GM23338 (cell line): Measurements from ENCODE around the gene GRM6. TPM values are rescaled to one million over a fixed set of nuclear protein-coding genes. Genes with fewer than 3 reads are reported as not detected.

Experiments used
- ATAC-seq: fragments of 200-7000 bp; cut with Tn5 transposase; 3 replicates; pipeline ENCODE4 v1.9.1; 2020
- DNase-seq: peaks from one replicate; pipeline ENCODE4 v3.0.0-alpha.2; 2015; ENCODE audit warnings: low spot score
- H2AFZ ChIP-seq: fragments of 200-600 bp; sonication (generic); 2 replicates; pipeline ENCODE4 v1.8.0; 2016; ENCODE audit warnings: antibody characterized with exemption, mild to moderate bottlenecking, moderate library complexity
- H3F3A ChIP-seq: fragments of 200-600 bp; sonication (generic); replicated peaks from 2 replicates; pipeline ENCODE4 v1.8.0; 2017; ENCODE audit warnings: antibody characterized with exemption, mixed run types, low read depth
- H3K27ac ChIP-seq: fragments of 200-600 bp; sonication (generic); 2 replicates; pipeline ENCODE4 v1.6.1; 2016; ENCODE audit warnings: low read depth
- H3K27me3 ChIP-seq: fragments of 200-600 bp; sonication (generic); 2 replicates; pipeline ENCODE4 v1.8.0; 2016; ENCODE audit warnings: mild to moderate bottlenecking, mixed run types, moderate library complexity; ENCODE audit not compliant: insufficient read depth
- H3K36me3 ChIP-seq: fragments of 200-600 bp; sonication (generic); 2 replicates; pipeline ENCODE4 v1.8.0; 2016; ENCODE audit warnings: mild to moderate bottlenecking; ENCODE audit not compliant: insufficient read depth
- H3K4me1 ChIP-seq: fragments of 200-600 bp; sonication (generic); 2 replicates; pipeline ENCODE4 v1.8.0; 2016; ENCODE audit warnings: mild to moderate bottlenecking, moderate library complexity; ENCODE audit not compliant: insufficient read depth
- H3K4me2 ChIP-seq: fragments of 200-600 bp; sonication (generic); 2 replicates; pipeline ENCODE4 v1.7.1; 2017; ENCODE audit warnings: mixed run types
- H3K4me3 ChIP-seq: fragments of 200-600 bp; sonication (generic); 2 replicates; pipeline ENCODE4 v1.6.1; 2016; ENCODE audit warnings: mixed run types
- H3K79me2 ChIP-seq: fragments of 200-600 bp; sonication (generic); replicated peaks from 2 replicates; pipeline ENCODE4 v1.8.0; 2017; ENCODE audit warnings: mild to moderate bottlenecking; ENCODE audit not compliant: insufficient read depth
- H3K9me2 ChIP-seq: fragments of 200-600 bp; sonication (generic); 2 replicates; pipeline ENCODE4 v1.8.0; 2017; ENCODE audit not compliant: insufficient read depth
- H4K20me1 ChIP-seq: fragments of 200-600 bp; sonication (generic); replicated peaks from 2 replicates; pipeline ENCODE4 v1.8.0; 2017; ENCODE audit warnings: mild to moderate bottlenecking; ENCODE audit not compliant: insufficient read depth
- H3K27ac Mint-ChIP-seq: 2 replicates; pipeline ENCODE4 v1.8.0; 2020; ENCODE audit warnings: inconsistent platforms, mild to moderate bottlenecking, moderate library complexity, mixed read lengths
- H3K27me3 Mint-ChIP-seq: 3 replicates; pipeline ENCODE4 v1.8.0; 2022; ENCODE audit warnings: low read depth, mild to moderate bottlenecking, moderate library complexity, mixed read lengths, inconsistent platforms; ENCODE audit not compliant: insufficient read depth, poor library complexity
- H3K36me3 Mint-ChIP-seq: 3 replicates; pipeline ENCODE4 v1.8.0; 2021; ENCODE audit warnings: low read depth, mild to moderate bottlenecking, inconsistent platforms, moderate library complexity, mixed read lengths
- H3K4me1 Mint-ChIP-seq: 3 replicates; pipeline ENCODE4 v1.8.0; 2020; ENCODE audit warnings: mild to moderate bottlenecking, inconsistent platforms, mixed read lengths
- H3K4me3 Mint-ChIP-seq: 3 replicates; pipeline ENCODE4 v1.8.0; 2021; ENCODE audit warnings: moderate library complexity, mild to moderate bottlenecking, inconsistent platforms, mixed read lengths
- H3K9me3 Mint-ChIP-seq: 3 replicates; pipeline ENCODE4 v1.8.0; 2020; ENCODE audit warnings: moderate library complexity, mild to moderate bottlenecking, inconsistent platforms, mixed read lengths
- CREB1 ChIP-seq: fragments of 250-450 bp; sonication (Bioruptor Pico); IDR thresholded peaks from 2 replicates; pipeline ENCODE4 v1.5.0; 2020; ENCODE audit warnings: low read depth, mild to moderate bottlenecking, moderate library complexity
- CTCF ChIP-seq, 2 experiments: fragments of 200-600 bp in 1 of 2; sonication (generic) in 1 of 2; conservative IDR thresholded peaks; 2 replicates each; pipeline versions ENCODE4 v1.5.1 to v1.6.1; 2016 to 2017; ENCODE audit warnings: antibody characterized with exemption in 2 of 2, low read depth in 2 of 2, mild to moderate bottlenecking in 2 of 2, moderate library complexity in 1 of 2
- EZH2 ChIP-seq: fragments of 200-600 bp; sonication (generic); IDR thresholded peaks from one replicate; pipeline ENCODE4 v1.8.0; 2017; ENCODE audit warnings: antibody characterized with exemption, mild to moderate bottlenecking, low read depth; ENCODE audit not compliant: unreplicated experiment
- EZH2phosphoT487 ChIP-seq: fragments of 200-600 bp; sonication (generic); IDR thresholded peaks from one replicate; pipeline ENCODE4 v1.8.1; 2018; ENCODE audit warnings: antibody characterized with exemption; ENCODE audit not compliant: unreplicated experiment
- JUNB ChIP-seq: IDR thresholded peaks from one replicate; pipeline ENCODE4 v1.6.1; 2016; ENCODE audit warnings: antibody characterized with exemption; ENCODE audit not compliant: unreplicated experiment
- NANOG ChIP-seq: IDR thresholded peaks from 2 replicates; pipeline ENCODE4 v1.6.1; 2016; ENCODE audit warnings: antibody characterized with exemption, borderline replicate concordance
- REST ChIP-seq: IDR thresholded peaks from one replicate; pipeline ENCODE4 v1.6.1; 2018; ENCODE audit warnings: antibody characterized with exemption; ENCODE audit not compliant: unreplicated experiment
- STAT1 ChIP-seq: IDR thresholded peaks from one replicate; pipeline ENCODE4 v1.6.1; 2016; ENCODE audit warnings: antibody characterized with exemption; ENCODE audit not compliant: unreplicated experiment
- ZNF114 ChIP-seq: fragments of 250-450 bp; sonication (Bioruptor Pico); IDR thresholded peaks from 2 replicates; pipeline ENCODE4 v1.5.0; 2020; ENCODE audit warnings: mild to moderate bottlenecking, moderate library complexity
- ZNF462 ChIP-seq: fragments of 250-450 bp; sonication (Bioruptor Pico); IDR thresholded peaks from 2 replicates; pipeline ENCODE4 v1.5.0; 2020; ENCODE audit warnings: mild to moderate bottlenecking, moderate library complexity
- polyA plus RNA-seq: library from polyadenylated mRNA; unstranded; fragments of >200 nt; fragmentation: Nextera tagmentation; extraction: Ambion mirVana; gene quantifications from 2 replicates; pipeline ENCODE4 v1.2.1, GENCODE V29; 2016
- total RNA-seq: library from RNA; depleted of rRNA; stranded (reverse); fragments of >200 nt; shearing (Covaris generic); gene quantifications from 2 replicates; pipeline ENCODE4 v1.2.3, GENCODE V29; 2014

The GRM6 gene
- total and polyA plus RNA-seq, 2 experiments from 2014 or later = 0.19 TPM; not detected in 1

- no peaks in the 10 kb centered on the region for H3F3A ChIP-seq
- no peak overlapping the region for H2AFZ ChIP-seq
- H3K27me3 Mint-ChIP-seq = peaks cover 30% of the 10 kb centered on the region
- DNase-seq = no peak
- H3K36me3 Mint-ChIP-seq = peaks cover 13% of the 10 kb centered on the region
- no peak overlapping the region for H3K4me2 ChIP-seq
- H3K9me2 ChIP-seq = no peaks in the 10 kb centered on the region
- TF ChIP-seq CREB1 = no peak
- TF ChIP-seq REST = no peak
- no peak for TF ChIP-seq JUNB
- no peak for TF ChIP-seq CTCF (conservative IDR thresholded peaks at IDR 0.05; ENCODE audit: low read depth in 2 of 2)
- no peak for TF ChIP-seq EZH2phosphoT487
- TF ChIP-seq ZNF114 (CRISPR knock-in tag) = no peak
- no peak for TF ChIP-seq ZNF462 (CRISPR knock-in tag)
- no peak for TF ChIP-seq STAT1
- no peak for TF ChIP-seq NANOG
- no peak for TF ChIP-seq EZH2
- H3K4me3 Mint-ChIP-seq = no peak overlapping the region
- no peak overlapping the region for H3K27ac Mint-ChIP-seq
- H3K9me3 Mint-ChIP-seq = peaks cover 83% of the 10 kb centered on the region
- H4K20me1 ChIP-seq = no peaks in the 10 kb centered on the region
- no peak overlapping the region for H3K4me3 ChIP-seq
- no peaks in the 10 kb centered on the region for H3K4me1 ChIP-seq
- no peak overlapping the region for H3K27ac ChIP-seq
- peaks cover 15% of the 10 kb centered on the region for H3K27me3 ChIP-seq
- no peak for ATAC-seq
- H3K36me3 ChIP-seq = no peaks in the 10 kb centered on the region
- no peaks in the 10 kb centered on the region for H3K4me1 Mint-ChIP-seq
- no peaks in the 10 kb centered on the region for H3K79me2 ChIP-seq
Observed at GRCh38 chr5:178988436-178989220, 6.5 kb downstream of the GRM6 start.
